ENCODE results near the gene EPAS1. TPM values are rescaled to one million over a fixed set of nuclear protein-coding genes. Genes with fewer than 3 reads are reported as not detected.
A peak's percentile ranks its signal among the peaks of the same experiment; 100 is the strongest.

Gene EPAS1
- total RNA-seq, 1 experiment from 2014 or later, result 12.3 TPM

DNA sequence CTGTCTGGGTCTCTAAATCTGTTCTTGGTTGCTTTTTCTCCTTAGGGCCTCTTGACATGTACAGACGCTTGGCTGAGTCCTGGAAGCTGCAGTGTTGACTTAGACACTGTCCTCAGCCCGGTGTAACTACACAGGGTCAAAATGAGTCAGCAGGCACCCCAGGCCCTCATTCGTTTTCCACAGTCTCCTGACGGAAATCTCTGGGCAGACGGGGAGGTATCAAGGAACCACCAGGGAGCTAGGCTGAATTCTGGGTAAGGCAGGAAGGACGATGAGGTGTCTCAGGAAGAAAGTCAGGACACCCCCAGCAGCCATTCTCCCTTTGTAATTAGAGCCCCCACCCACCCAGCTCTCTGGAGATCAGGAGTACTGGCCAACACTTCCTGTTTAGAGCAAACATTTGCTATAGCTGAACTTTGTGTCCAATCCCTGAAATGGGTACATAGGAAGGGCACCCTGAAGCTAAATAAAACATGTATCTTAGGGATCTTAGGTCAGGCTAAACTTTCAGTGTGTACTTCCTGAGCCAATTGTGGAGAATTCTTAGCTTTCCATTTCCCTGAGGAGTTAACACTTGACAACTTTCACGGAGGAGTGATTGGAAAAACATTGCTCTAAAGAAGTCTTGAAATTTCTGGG, 23.9 kb upstream of the EPAS1 start:
- no peak for DNase-seq (ENCODE audit: low read depth)

DNA sequence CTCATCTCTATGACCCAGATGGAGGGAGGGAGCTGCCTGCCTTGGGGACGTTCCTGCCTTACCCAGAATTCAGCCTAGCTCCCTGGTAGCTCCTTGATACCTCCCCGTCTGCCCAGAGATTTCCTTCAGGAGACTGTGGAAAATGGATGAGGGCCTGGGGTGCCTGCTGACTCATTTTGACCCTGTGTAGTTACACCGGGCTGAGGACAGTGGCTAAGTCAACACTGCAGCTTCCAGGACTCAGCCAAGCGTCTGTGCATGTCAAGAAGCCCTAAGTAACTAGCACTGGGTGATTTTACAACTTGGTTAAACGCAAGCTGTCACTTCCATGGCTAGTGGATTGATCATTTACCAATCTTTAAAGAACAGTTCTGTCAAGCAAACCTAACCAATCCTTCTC, 23.3 kb upstream of the EPAS1 start:
- DNase-seq (ENCODE audit: low read depth), result no peak

DNA sequence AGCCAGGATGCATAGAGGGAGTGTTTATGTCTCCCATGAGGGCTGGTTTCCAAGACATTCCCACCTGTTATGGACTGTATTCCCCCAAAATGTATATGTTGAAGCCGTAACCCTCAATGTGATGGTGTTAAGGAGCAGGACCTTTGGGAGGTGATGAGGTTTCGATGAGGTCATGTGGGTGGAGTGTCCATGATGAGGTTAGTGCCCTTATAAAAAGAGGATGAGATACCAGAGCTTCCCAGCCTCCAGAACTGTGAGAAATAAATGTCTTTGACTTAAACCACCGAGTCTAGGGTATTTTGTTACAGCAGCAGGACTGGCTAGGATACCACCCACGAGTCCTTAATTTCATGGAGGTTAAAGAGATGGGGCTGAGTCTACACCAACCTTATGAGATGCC, 22.6 kb upstream of the EPAS1 start:
- no peak for DNase-seq (ENCODE audit: low read depth)

DNA sequence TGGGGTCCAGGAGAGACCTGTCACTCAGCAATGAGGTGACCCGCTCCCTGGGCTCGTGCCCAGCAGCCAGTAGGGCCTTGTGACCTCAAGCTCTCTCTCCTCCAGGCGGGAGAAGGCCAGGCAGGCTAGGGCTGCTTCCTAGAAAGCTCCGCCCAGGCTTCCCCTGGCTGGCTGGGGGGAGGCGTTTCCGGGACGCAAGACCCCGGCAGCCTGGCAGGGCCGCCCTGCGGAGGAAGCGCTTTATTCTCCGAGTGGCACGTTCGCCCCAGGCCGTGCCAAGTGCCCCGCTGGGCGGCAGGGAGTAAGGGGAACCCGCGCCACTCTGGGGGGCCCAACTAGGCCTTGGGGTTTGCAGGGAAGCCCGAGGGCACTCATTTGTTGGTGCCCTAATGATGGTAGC, 21.2 kb upstream of the EPAS1 start:
- DNase-seq (ENCODE audit: low read depth), result peak; percentile 72

DNA sequence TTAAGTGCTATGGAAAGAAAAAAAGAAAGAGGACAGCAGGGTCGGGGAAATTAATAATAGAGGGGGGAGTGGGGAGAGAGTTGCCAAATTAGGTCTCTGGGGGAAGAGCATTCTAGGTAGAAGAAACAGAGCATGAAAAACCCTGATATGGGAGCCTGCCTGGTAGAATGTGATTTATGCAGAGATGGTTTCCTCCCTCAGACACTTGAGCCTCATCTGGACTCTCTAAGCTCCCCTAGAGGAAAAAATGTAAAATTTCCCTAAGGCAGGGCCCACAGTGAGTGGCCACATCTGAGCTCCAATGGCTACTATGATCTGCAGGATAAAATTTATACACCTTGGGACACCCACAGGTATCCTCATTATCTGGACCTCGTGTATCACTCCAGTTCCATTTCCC, 20.6 kb upstream of the EPAS1 start:
- DNase-seq (ENCODE audit: low read depth), result peak; percentile 53

DNA sequence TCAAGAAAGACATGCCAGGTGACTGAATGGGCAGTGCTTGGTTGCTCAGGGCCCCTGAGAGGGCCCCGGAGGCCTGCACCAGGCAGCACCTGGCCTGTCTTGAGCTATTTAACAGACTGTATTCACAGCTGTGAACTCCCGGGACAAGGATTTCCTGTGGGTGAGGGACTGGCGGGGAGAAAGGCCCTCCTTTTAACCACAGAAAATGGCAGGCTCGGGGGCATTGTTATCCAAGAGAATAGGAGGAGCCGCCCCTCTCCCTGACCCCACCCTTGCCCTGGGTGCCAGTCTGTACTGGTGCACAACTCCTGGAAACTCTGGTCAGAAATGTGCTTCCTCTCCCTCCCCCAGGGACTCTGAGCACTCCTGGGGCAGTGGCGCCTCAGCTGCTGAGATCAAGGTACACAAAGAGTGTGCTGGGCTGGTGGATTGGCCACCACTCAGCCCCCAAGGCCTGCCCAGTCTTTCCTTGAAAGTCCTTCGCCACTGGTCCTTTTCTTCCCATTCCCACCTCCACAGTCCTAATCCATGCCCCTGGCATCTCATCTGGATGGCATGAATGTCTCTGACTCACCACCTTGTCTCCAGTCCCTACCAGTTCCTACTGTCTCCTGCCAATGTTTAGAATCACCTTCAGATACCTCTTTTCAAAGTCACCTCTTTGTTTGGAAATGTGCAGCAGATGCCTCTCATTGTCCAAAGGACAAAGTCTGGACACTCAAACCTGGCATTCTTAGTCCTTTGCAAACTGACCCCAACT, 19.6 kb upstream of the EPAS1 start:
- DNase-seq (ENCODE audit: low read depth), result no peak

DNA sequence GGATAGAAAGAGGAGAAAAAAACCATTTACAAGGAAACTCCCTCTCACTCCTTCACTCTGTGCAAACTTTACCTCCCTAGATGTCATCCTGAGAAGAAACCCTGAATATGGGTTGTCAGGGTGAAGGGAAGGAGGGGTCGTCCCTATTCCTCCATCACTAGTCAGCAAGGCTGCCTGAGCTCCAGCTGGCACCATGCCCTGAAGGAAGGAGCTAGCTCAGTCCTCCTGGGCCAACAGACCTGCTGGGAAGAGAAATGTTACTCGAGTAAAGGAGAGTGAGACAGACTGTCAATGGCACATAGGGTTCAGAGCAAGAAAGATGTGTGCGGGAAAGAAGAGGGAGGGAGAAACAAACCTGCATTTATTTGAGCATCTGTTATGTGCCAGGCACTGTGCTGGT, 18.3 kb upstream of the EPAS1 start:
- no peak for DNase-seq (ENCODE audit: low read depth)

DNA sequence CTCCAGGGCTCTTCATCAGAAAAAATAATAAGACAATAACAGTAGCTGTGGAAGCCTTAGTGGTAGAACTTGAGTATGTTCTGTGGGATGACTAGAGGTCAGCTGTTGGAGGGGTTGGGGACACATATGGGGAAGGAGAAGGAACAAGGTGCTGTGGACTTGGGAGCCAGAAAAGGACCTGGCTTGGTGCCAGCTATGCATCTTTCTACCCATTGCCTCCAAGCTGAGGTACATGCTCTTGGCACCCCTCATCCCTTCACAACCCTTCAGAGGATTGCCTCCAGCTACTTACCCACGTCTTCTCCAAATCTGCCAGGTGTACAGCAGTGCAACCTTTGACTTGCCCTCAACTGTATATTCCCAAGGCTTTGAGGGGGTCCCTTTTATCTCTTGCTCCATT, 15.3 kb upstream of the EPAS1 start:
- DNase-seq (ENCODE audit: low read depth), result no peak

DNA sequence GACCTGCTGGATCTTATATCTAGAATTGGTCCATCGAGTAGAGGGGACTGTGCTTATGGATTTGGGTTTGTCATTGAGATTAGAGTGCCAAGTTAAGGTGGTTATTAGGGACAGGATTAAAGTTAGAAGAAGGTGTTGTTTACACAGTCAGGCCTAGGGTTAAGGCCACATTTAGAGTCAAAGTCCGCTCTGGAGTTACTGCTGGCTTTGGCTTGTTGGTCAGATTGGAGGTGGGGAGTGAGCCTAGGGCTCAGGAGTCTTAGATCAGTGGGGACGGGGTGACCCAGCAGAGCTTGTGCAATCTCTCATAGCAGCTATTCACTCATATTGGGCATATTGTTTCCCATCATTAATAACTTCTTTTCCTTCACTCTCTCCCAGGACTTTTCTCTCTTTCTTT, 13.5 kb upstream of the EPAS1 start:
- DNase-seq (ENCODE audit: low read depth), result no peak

DNA sequence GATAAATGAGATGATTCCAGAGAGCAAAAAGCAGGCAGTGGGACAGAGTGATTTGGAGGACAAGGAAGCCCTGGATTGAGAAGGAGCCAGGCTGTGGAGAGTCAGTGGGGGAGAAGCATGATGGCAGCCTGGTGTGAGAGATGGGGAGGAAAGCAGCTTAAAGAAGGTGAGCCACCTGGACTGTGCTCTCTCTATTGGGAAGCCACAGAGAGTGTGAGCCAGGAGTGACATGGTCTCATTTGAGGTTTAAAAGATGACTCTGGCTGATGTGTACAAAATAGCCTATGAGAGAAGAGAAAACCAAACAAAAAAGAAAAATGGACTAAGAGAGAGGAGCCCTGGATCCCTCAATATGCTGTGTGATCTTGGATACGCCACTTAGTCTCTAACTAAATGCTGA, 12.9 kb upstream of the EPAS1 start:
- DNase-seq (ENCODE audit: low read depth), result no peak

DNA sequence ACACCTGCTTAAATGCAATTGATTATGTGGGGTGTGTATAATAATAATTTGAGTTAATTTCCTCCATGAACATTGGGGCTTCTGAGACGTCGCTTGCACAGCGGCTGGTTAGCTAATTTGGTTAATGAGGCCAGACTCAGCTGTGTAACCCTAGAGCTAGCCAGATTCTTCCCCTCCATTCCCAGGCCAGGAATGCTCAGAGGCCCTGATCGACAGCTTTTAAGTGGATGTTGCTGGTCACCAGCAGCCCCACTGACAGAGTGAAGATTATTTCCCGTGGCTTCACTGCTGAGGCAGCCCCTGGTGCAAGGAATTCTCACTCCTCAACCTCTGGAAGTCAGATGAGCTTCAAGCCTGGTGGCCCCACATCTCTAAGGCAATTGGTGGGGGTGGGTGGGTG, 12.4 kb upstream of the EPAS1 start:
- no peak for DNase-seq (ENCODE audit: low read depth)

DNA sequence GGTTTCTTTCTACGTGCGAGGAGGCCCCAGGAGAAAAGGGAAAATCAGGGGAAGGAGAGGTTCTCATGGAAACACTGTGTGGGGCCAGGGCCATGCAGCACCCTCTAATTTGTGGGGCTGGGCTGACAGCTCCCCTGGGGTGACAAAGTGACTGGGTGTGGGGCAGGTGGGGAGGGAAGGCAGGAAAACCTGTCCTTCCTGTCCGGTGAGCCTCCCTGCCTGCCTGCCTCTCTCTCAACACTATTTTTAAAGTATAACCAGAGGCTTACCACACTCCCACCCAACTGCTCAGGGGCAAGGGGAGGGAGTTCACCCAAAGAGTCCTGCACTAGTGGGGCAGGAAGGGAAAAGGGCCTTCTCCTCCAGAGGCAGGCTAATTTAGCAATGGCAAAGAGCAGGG, 10.5 kb upstream of the EPAS1 start:
- no peak for DNase-seq (ENCODE audit: low read depth)

DNA sequence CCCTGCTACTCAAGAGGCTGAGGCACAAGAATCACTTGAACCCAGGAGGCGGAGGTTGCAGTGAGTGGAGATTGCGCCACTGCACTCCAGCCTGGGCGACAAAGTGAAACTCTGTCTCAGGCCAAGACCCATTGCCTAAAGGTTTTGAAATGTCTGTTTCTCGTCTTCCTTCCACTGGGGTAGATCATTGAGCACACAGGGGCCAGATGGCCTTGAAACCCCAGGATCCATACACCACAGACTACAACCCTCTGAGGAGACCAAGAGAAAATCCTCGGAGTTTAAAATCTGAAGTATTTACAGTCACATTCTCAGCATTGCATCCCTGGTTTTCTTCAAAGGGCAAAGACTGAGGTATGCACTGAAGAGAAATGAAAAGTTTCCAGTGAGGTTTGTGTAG, 7.1 kb upstream of the EPAS1 start:
- DNase-seq (ENCODE audit: low read depth), result no peak

DNA sequence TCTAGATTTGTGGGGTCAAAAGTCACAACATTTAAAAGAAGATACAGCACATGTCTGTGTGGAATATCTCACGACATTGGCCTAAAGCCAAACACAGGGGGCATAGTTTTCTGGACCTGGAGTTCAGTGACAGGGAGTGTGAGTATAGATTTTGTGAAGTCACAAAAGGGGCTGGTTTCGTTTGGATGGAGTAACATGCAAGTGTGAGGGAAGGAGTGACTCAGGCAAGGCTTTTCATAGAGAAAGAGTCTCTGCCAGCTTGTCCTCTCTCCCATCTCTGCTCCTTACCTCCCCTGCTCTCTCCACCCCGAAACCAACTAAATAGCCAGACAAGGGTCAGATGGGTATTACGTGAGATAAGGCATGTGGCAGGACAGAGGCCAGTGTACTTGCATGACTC, 3.7 kb upstream of the EPAS1 start:
- DNase-seq (ENCODE audit: low read depth), result no peak

DNA sequence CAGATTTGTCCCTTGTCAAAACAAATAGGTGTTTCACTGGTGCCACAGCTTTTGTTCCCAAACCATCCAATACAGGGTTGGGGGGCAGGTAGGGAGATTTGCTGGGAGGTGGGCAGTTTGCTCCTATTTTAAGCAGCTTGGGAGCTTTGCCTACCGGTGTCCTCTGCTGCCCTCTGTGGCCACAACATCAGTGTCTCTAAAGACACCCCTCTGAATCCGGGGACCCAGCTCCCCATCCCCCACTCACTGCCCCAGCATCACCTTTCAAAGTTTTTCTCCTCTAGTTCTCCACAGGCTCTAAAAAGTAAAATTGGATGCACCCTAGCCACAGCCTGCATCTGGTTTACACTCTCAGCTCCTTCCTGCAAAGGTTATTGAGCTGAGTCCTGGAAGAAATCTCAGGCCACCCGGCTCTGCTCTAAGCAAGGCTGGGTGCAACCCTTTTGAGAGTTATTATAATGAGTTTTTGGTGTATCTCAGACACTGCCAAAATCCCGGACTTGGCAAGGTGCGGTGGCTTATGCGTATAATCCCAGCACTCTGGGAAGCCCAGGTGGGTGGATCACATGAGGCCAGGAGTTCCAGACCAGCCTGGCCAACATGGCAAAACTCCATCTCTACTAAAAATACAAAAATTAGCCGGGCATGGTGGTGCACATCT, 2.9 kb upstream of the EPAS1 start:
- peak; percentile 35 for DNase-seq (ENCODE audit: low read depth)

DNA sequence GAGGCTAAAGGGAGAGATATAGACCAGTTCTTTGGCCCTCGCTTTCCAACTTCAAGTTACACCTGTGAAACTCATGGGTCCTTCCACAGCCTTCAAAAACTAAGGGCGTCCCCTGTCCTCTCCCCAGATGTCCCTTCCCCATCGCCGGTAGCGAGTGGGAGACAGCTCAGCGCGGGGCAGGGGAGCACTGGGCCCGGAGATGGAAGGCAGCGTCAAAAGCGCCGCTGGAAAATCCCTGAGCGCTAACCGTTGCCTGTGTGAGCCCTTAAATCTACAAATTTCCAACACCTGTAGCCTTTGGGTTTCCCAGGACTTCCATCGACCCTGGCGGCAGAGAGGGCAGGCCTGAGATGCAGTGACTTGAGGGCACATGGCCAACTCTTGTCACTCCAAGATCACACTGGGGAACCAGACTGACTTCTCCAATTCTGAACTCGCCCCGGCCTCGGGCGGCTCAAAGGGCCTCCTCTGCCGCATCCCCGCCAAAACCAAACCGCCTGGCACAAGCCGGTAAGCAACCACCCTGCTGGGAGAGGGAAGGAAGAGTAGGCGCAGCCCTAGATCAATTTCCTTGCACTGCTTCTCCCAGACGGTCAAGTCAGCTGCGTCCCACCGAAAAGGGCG, 879 bp upstream of the EPAS1 start:
- peak; percentile 52 for DNase-seq (ENCODE audit: low read depth)

DNA sequence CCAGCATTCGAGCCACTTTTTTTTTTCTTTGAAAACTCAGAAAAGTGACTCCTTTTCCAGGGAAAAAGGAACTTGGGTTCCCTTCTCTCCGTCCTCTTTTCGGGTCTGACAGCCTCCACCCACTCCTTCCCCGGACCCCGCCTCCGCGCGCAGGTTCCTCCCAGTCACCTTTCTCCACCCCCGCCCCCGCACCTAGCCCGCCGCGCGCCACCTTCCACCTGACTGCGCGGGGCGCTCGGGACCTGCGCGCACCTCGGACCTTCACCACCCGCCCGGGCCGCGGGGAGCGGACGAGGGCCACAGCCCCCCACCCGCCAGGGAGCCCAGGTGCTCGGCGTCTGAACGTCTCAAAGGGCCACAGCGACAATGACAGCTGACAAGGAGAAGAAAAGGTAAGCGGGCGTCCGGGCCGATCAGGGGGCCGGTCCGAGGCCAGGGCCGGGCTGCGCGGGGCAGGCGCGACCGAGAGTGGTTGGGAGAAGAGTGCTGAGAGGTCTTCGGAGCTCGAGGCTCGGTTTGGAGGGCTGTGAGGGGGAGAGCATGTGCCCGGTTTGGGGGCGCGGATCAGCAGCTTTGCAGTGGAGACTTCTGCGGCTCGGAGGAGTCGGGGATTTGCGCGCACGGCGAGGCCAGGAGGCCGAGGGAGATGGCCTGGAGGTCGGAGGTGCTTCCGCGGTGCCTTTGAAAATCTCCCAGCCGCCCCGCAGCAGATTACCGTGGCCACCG, 502 bp downstream of the EPAS1 start:
- no peak for DNase-seq (ENCODE audit: low read depth)

DNA sequence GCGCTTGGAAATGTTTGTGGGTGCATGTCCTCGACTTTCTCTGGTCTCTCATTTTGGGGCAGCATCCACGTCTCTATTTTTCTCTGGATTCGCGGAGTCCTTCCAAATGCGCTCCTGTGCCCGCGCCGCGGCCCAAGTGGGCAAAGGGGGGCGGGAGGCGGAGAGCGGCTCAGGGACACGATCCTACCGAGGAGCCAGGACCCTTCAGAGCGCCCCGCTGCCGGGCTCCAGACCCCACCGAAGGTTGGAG, 990 bp downstream of the EPAS1 start:
- no peak for DNase-seq (ENCODE audit: low read depth)

DNA sequence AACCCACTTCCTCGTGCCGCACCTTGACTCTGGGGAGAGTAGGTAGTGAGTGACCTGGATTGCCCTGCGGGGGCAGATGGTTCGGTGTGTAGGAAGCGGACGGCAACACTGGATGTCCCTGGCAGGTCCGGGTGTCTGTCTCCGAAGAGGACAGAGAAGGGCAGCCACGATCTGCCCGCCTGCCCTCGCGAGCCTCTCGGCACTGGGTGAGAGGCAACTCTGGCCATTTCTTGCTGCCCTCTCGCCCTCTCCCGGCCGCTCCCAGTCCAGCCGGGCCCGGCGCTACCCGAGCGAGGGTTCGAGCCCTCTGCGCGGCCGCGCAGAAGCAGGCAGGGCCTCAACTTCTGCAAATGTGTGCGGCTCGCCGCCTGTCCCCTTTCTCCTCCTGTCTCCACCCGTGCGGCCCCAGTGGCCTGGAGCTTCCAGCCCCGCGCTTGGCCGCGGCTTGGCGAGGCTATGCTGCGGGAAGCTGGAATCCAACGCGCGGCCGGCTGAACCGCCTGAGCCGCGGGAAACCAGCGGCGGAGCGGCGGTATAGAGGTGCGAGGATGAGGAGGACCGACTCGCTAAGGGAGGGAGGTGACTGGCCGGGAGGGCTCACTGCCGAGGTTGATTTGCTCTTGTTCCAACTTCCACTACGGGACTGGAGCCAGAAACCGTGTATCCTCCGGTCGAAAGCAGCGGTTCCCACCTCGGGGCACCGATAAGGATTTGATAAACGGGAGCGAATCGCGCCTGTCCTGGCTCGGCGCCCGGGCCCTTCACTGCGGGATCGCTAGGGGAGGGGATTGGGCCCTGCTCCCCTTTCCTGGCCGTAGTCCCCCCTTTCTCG, 1.5 kb downstream of the EPAS1 start:
- DNase-seq (ENCODE audit: low read depth), result peak; percentile 47

DNA sequence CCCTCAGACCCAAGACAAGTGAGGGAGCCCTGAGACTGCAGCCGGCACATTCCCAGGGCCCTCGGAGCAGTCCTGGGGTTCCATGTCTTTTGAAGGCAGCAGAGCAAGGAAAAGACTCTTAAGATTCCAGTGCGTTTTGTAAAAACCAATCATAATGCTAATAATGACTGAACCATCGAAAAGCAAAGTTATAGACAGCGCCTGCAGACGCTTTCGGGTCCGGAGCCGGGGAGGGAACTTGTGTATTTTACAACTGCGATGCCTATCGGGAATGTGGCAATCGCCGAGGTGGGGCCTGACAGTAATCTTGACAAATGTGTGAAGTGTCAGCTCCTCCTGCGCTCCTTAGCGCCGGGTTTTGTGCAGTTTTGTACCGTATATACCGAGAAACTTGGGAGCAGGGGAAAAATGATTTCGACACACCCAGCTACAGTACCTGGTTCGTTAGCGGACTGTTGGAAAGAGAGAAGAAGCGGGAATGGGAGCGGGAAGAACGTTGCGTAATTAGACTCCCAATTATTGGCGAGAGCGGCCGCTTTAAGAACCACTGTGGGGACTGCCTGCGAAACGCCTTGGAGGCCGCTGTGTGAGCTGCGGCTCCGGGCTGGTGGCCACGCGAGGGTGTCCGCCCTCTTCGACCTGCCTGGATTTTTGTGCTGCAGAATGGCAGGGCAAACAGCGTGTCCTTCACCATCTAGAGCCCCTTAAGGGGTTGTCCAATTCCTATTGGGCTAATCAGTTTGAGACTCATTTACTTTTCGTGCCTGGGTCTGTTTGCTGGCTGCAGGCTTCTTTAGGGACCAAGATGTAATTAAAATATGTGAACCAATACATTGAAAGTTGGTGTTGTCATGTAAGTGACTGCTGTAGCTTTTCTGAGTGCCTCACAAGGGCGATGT, 2.4 kb downstream of the EPAS1 start:
- DNase-seq (ENCODE audit: low read depth), result no peak
